Smooth muscle cell (in vitro differentiated cells): Measurements from ENCODE around the gene USP46. TPM values are rescaled to one million over a fixed set of nuclear protein-coding genes. Genes with fewer than 3 reads are reported as not detected.

Source experiments
- DNase-seq: peaks from one replicate; lab custom pipeline; 2025; ENCODE audit not compliant: unreplicated experiment; lab: John Stamatoyannopoulos, UW
- H2AFZ ChIP-seq: fragments of 200-600 bp; sonication (generic); 2 replicates; pipeline ENCODE4 v1.6.0; 2016; ENCODE audit warnings: antibody characterized with exemption, low read depth, mild to moderate bottlenecking
- H3F3A ChIP-seq: fragments of 200-600 bp; sonication (generic); 2 replicates; pipeline ENCODE4 v1.6.0; 2017; ENCODE audit warnings: antibody characterized with exemption, low read depth
- H3K27ac ChIP-seq: fragments of 200-600 bp; sonication (generic); 2 replicates; pipeline ENCODE4 v1.5.1; 2016; ENCODE audit warnings: low read depth, mild to moderate bottlenecking
- H3K27me3 ChIP-seq: fragments of 200-600 bp; sonication (generic); 2 replicates; pipeline ENCODE4 v1.6.1; 2016; ENCODE audit warnings: low read depth, mild to moderate bottlenecking
- H3K36me3 ChIP-seq: fragments of 200-600 bp; sonication (generic); 2 replicates; pipeline ENCODE4 v1.5.1; 2016; ENCODE audit warnings: low read depth
- H3K4me1 ChIP-seq: fragments of 200-600 bp; sonication (generic); 2 replicates; pipeline ENCODE4 v1.5.1; 2016; ENCODE audit warnings: low read depth
- H3K4me2 ChIP-seq: fragments of 200-600 bp; sonication (generic); 2 replicates; pipeline ENCODE4 v1.6.0; 2016; ENCODE audit warnings: mild to moderate bottlenecking
- H3K4me3 ChIP-seq: fragments of 200-600 bp; sonication (generic); 2 replicates; pipeline ENCODE4 v1.5.1; 2016; ENCODE audit warnings: mild to moderate bottlenecking
- H3K79me2 ChIP-seq: fragments of 200-600 bp; sonication (generic); 2 replicates; pipeline ENCODE4 v1.6.0; 2016; ENCODE audit warnings: low read depth, mild to moderate bottlenecking
- H3K9ac ChIP-seq: fragments of 200-600 bp; sonication (generic); 2 replicates; pipeline ENCODE4 v1.6.0; 2016; ENCODE audit warnings: low read depth
- H3K9me3 ChIP-seq: fragments of 200-600 bp; sonication (generic); replicated peaks from 2 replicates; pipeline ENCODE4 v1.5.1; 2016; ENCODE audit warnings: low read depth
- H4K20me1 ChIP-seq: fragments of 200-600 bp; sonication (generic); 2 replicates; pipeline ENCODE4 v1.6.0; 2016; ENCODE audit warnings: low read depth
- CTCF ChIP-seq: fragments of 200-600 bp; sonication (generic); IDR thresholded peaks from 2 replicates; pipeline ENCODE4 v1.5.1; 2017; ENCODE audit warnings: borderline replicate concordance, mild to moderate bottlenecking, antibody characterized with exemption; ENCODE audit not compliant: insufficient read depth, poor library complexity, severe bottlenecking
- WGBS: methylation state at CpG from one replicate; pipeline ENCODE4 v1.1.7; 2016; ENCODE audit warnings: low lambda C conversion rate; 5-methylcytosine and 5-hydroxymethylcytosine counted together
- polyA plus RNA-seq: library from polyadenylated mRNA; unstranded; fragments of >200 nt; fragmentation: Nextera tagmentation; extraction: Ambion mirVana; gene quantifications from 2 replicates; pipeline ENCODE4 v1.2.1, GENCODE V29; 2016
- total RNA-seq: library from RNA; depleted of rRNA; stranded (reverse); fragments of >200 nt; gene quantifications from 2 replicates; pipeline ENCODE4 v1.2.3, GENCODE V29; 2014

Gene USP46
- total and polyA plus RNA-seq, 2 experiments from 2014 or later = 17.2 to 30.4 TPM

- peaks cover 96% of the 10 kb centered on the region for H4K20me1 ChIP-seq
- H3K79me2 ChIP-seq = peaks cover 96% of the 10 kb centered on the region
- TF ChIP-seq CTCF = no peak
Measured at GRCh38 chr4:52645300-52645699, 13.8 kb downstream of the USP46 start.

GRCh38 chr4:52643785-52644244 lies 15.3 kb downstream of the USP46 start:
- H3K27me3 ChIP-seq = no peaks in the 10 kb centered on the region
- H3K4me3 ChIP-seq = no peak overlapping the region
- H3F3A ChIP-seq = no peaks in the 10 kb centered on the region
- H3K36me3 ChIP-seq = no peaks in the 10 kb centered on the region
- H3K4me2 ChIP-seq = no peak overlapping the region
- no peak overlapping the region for H2AFZ ChIP-seq
- peaks cover 92% of the 10 kb centered on the region for H4K20me1 ChIP-seq
- peaks cover 5% of the 10 kb centered on the region for H3K4me1 ChIP-seq
- no peaks in the 10 kb centered on the region for H3K9me3 ChIP-seq
- 78% methylated on average over 4 of the region's 4 CpGs for WGBS
- no peak overlapping the region for H3K9ac ChIP-seq
- no peak overlapping the region for H3K27ac ChIP-seq
- H3K79me2 ChIP-seq = peaks cover 96% of the 10 kb centered on the region
- no peak for DNase-seq
- no peak for TF ChIP-seq CTCF

More at GRCh38 chr4:52645300-52645699, 13.8 kb downstream of the USP46 start:
- H3K27me3 ChIP-seq = no peaks in the 10 kb centered on the region
- DNase-seq = no peak
- H3F3A ChIP-seq = no peaks in the 10 kb centered on the region
- no peak overlapping the region for H3K4me3 ChIP-seq
- no peak overlapping the region for H3K4me2 ChIP-seq
- no peak overlapping the region for H3K27ac ChIP-seq
- H3K4me1 ChIP-seq = peaks cover 5% of the 10 kb centered on the region
- no peaks in the 10 kb centered on the region for H3K36me3 ChIP-seq
- no peak overlapping the region for H2AFZ ChIP-seq
- no peaks in the 10 kb centered on the region for H3K9me3 ChIP-seq
- no peak overlapping the region for H3K9ac ChIP-seq

GRCh38 chr4:52643190-52643589 lies 15.9 kb downstream of the USP46 start:
- Histone ChIP-seq H4K20me1 (peaks cover 87% of the 10 kb centered on the region), H3K27ac (no peak overlapping the region), H3K4me1 (peaks cover 5% of the 10 kb centered on the region), H3K4me3 (no peak overlapping the region), H3K9ac (no peak overlapping the region), H2AFZ (no peak overlapping the region), H3F3A (no peaks in the 10 kb centered on the region), H3K27me3 (no peaks in the 10 kb centered on the region), H3K79me2 (peaks cover 96% of the 10 kb centered on the region), H3K4me2 (no peak overlapping the region), H3K36me3 (no peaks in the 10 kb centered on the region), H3K9me3 (no peaks in the 10 kb centered on the region)
- 76% methylated on average over 2 of the region's 2 CpGs for WGBS
- no peak for TF ChIP-seq CTCF
- no peak for DNase-seq

- Histone ChIP-seq H3K9me3 (no peaks in the 10 kb centered on the region), H3F3A (no peaks in the 10 kb centered on the region), H3K27ac (peak overlapping the region; percentile 81), H3K9ac (peak overlapping the region; percentile 9), H3K4me1 (peaks cover 5% of the 10 kb centered on the region), H3K4me2 (peak overlapping the region; percentile 25), H3K79me2 (peaks cover 94% of the 10 kb centered on the region), H4K20me1 (peaks cover 85% of the 10 kb centered on the region), H3K27me3 (no peaks in the 10 kb centered on the region), H3K4me3 (no peak overlapping the region), H2AFZ (no peak overlapping the region), H3K36me3 (no peaks in the 10 kb centered on the region)
- no peak for DNase-seq
- WGBS = 84% methylated on average over 3 of the region's 3 CpGs
- TF ChIP-seq CTCF = no peak
Measured at GRCh38 chr4:52641854-52642563, 17.1 kb downstream of the USP46 start.
